K562 (cell line): ENCODE data around the gene SOST. TPM values are rescaled to one million over a fixed set of nuclear protein-coding genes. Genes with fewer than 3 reads are reported as not detected.
A peak's percentile ranks its signal among the peaks of the same experiment; 100 is the strongest.

Source experiments
- KDM4B ChIP-seq, 2 experiments: fragments of 450-650 bp in 1 of 2; sonication (generic) in 1 of 2; IDR thresholded peaks; 2 replicates each; pipeline ENCODE4 v1.6.1; 2016 to 2017; ENCODE audit warnings: borderline replicate concordance in 2 of 2, antibody characterized with exemption in 1 of 2, low read depth in 1 of 2, mild to moderate bottlenecking in 1 of 2
- POLR2A ChIP-seq: fragments of 450-650 bp; conservative IDR thresholded peaks from 2 replicates; pipeline ENCODE4 v1.6.1; 2016
- SNIP1 ChIP-seq: fragments of 450-650 bp; IDR thresholded peaks from 2 replicates; pipeline ENCODE4 v1.7.1; 2017; ENCODE audit warnings: low read depth, mild to moderate bottlenecking
- ZNF311 ChIP-seq: fragments of 250-450 bp; sonication (Bioruptor Pico); IDR thresholded peaks from 2 replicates; pipeline ENCODE4 v1.4.0; 2020; ENCODE audit warnings: mild to moderate bottlenecking, moderate library complexity
- ZSCAN32 ChIP-seq: fragments of 450-650 bp; formaldehyde crosslinking; IDR thresholded peaks from 2 replicates; pipeline ENCODE4 v1.4.0; 2020; ENCODE audit warnings: mild to moderate bottlenecking, moderate library complexity
- polyA plus RNA-seq, 8 experiments: library from polyadenylated mRNA; depleted of rRNA in 4 of 8; stranded (reverse) in 5 of 8; unstranded in 3 of 8; fragments of >200 nt; fragmentation: Nextera tagmentation in 2 of 8; fragmentation: Illumina TruSeq in 1 of 8; extraction: Ambion mirVana in 2 of 8; extraction: Trizol in 1 of 8; gene quantifications; 2 replicates each; pipeline versions ENCODE4 v1.2.1 to v1.2.3, GENCODE V29; 2011 to 2014; ENCODE audit warnings: inconsistent platforms in 1 of 8, missing spikeins in 1 of 8
- total RNA-seq, 7 experiments: library from RNA; depleted of rRNA in 6 of 7; stranded (reverse); fragments of >200 nt in 6 of 7; fragmentation: Illumina TruSeq in 2 of 7; extraction: Trizol in 2 of 7; gene quantifications; 2 replicates each; pipeline versions ENCODE4 v1.2.1 to v1.2.3, GENCODE V29; 2011 to 2021; ENCODE audit warnings: low replicate concordance in 1 of 7
- TF ChIP-seq, protein P1 (sequence below): fragments of 250-450 bp; sonication (Bioruptor Pico); IDR thresholded peaks from 2 replicates; pipeline ENCODE4 v1.5.0; 2020; ENCODE audit warnings: mild to moderate bottlenecking
- TF ChIP-seq, protein P2 (sequence below): sonication (generic); formaldehyde crosslinking; IDR thresholded peaks from 2 replicates; pipeline ENCODE4 v1.8.0; 2022; ENCODE audit warnings: mild to moderate bottlenecking, missing genetic modification reagents
- TF ChIP-seq, protein P3 (sequence below): IDR thresholded peaks from 3 replicates; pipeline ENCODE4 v1.6.1; 2011; ENCODE audit warnings: borderline replicate concordance, mild to moderate bottlenecking; ENCODE audit not compliant: insufficient read length, insufficient read depth
- TF ChIP-seq, protein P4 (sequence below): fragments of 450-650 bp; IDR thresholded peaks from 2 replicates; pipeline ENCODE4 v1.6.1; 2016; ENCODE audit warnings: mild to moderate bottlenecking, moderate library complexity
- TF ChIP-seq, protein P5 (sequence below): fragments of 250-450 bp; sonication (Bioruptor Pico); IDR thresholded peaks from 2 replicates; pipeline ENCODE4 v1.4.0; 2020; ENCODE audit warnings: mild to moderate bottlenecking

Gene SOST
- total and polyA plus RNA-seq, 9 of the 15 experiments (the other 6 are each of a cell fraction or from before 2014, with no cell fraction given) = not detected

DNA sequence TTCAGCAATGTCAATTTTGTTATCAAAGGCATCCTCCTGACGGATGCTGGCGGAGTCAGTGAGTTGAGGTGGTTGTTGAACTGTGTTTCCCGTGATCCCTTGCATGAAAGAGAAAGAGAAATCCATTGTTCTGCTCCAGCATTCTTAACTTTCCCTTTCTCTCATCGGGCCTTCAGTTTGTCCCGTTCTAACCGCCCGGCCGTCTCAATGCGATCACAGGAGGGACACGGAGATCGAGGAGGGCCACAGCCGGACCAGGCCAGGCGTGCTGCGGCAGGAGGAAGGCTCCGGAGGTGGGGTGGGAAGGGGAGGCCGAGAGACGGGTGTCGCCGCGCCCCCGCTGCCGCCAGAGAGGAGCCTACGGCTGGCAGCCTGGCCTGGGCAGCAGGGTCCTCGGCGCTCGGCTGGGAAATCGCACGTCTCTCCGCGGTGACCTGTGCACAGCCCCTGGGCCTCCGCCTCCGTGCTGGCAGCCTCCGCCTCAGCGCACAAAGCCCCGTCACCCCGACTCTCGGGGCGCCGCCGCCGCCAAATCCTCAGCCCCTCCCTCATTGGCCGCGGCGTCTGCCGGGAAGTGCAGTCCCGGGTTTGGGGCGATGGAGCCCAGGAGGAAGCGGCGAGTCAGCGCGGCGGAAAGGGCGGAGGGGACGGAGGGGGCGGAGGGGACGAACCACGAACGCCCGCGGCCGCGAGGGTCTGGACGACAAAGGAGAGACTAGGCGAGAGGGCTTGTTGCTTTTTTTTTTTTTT, 38.1 kb downstream of the SOST start (continued):
- TF ChIP-seq, protein P1, sequence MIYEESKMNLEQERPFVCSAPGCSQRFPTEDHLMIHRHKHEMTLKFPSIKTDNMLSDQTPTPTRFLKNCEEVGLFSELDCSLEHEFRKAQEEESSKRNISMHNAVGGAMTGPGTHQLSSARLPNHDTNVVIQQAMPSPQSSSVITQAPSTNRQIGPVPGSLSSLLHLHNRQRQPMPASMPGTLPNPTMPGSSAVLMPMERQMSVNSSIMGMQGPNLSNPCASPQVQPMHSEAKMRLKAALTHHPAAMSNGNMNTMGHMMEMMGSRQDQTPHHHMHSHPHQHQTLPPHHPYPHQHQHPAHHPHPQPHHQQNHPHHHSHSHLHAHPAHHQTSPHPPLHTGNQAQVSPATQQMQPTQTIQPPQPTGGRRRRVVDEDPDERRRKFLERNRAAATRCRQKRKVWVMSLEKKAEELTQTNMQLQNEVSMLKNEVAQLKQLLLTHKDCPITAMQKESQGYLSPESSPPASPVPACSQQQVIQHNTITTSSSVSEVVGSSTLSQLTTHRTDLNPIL (CRISPR knock-in tag) = no peak
- TF ChIP-seq, protein P2, sequence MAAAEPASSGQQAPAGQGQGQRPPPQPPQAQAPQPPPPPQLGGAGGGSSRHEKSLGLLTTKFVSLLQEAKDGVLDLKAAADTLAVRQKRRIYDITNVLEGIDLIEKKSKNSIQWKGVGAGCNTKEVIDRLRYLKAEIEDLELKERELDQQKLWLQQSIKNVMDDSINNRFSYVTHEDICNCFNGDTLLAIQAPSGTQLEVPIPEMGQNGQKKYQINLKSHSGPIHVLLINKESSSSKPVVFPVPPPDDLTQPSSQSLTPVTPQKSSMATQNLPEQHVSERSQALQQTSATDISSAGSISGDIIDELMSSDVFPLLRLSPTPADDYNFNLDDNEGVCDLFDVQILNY = no peak
- TF ChIP-seq ZNF311 (CRISPR knock-in tag) (no peak), SNIP1 (no peak), POLR2A (peak; percentile 39; the same call in 1 of the 2 replicates), ZSCAN32 (CRISPR knock-in tag) (no peak), KDM4B (IDR thresholded peaks at IDR 0.05; ENCODE audit: borderline replicate concordance in 2 of 2, low read depth in 1 of 2) (no peak)
- TF ChIP-seq, protein P3, sequence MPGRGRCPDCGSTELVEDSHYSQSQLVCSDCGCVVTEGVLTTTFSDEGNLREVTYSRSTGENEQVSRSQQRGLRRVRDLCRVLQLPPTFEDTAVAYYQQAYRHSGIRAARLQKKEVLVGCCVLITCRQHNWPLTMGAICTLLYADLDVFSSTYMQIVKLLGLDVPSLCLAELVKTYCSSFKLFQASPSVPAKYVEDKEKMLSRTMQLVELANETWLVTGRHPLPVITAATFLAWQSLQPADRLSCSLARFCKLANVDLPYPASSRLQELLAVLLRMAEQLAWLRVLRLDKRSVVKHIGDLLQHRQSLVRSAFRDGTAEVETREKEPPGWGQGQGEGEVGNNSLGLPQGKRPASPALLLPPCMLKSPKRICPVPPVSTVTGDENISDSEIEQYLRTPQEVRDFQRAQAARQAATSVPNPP = no peak
- TF ChIP-seq, protein P4, sequence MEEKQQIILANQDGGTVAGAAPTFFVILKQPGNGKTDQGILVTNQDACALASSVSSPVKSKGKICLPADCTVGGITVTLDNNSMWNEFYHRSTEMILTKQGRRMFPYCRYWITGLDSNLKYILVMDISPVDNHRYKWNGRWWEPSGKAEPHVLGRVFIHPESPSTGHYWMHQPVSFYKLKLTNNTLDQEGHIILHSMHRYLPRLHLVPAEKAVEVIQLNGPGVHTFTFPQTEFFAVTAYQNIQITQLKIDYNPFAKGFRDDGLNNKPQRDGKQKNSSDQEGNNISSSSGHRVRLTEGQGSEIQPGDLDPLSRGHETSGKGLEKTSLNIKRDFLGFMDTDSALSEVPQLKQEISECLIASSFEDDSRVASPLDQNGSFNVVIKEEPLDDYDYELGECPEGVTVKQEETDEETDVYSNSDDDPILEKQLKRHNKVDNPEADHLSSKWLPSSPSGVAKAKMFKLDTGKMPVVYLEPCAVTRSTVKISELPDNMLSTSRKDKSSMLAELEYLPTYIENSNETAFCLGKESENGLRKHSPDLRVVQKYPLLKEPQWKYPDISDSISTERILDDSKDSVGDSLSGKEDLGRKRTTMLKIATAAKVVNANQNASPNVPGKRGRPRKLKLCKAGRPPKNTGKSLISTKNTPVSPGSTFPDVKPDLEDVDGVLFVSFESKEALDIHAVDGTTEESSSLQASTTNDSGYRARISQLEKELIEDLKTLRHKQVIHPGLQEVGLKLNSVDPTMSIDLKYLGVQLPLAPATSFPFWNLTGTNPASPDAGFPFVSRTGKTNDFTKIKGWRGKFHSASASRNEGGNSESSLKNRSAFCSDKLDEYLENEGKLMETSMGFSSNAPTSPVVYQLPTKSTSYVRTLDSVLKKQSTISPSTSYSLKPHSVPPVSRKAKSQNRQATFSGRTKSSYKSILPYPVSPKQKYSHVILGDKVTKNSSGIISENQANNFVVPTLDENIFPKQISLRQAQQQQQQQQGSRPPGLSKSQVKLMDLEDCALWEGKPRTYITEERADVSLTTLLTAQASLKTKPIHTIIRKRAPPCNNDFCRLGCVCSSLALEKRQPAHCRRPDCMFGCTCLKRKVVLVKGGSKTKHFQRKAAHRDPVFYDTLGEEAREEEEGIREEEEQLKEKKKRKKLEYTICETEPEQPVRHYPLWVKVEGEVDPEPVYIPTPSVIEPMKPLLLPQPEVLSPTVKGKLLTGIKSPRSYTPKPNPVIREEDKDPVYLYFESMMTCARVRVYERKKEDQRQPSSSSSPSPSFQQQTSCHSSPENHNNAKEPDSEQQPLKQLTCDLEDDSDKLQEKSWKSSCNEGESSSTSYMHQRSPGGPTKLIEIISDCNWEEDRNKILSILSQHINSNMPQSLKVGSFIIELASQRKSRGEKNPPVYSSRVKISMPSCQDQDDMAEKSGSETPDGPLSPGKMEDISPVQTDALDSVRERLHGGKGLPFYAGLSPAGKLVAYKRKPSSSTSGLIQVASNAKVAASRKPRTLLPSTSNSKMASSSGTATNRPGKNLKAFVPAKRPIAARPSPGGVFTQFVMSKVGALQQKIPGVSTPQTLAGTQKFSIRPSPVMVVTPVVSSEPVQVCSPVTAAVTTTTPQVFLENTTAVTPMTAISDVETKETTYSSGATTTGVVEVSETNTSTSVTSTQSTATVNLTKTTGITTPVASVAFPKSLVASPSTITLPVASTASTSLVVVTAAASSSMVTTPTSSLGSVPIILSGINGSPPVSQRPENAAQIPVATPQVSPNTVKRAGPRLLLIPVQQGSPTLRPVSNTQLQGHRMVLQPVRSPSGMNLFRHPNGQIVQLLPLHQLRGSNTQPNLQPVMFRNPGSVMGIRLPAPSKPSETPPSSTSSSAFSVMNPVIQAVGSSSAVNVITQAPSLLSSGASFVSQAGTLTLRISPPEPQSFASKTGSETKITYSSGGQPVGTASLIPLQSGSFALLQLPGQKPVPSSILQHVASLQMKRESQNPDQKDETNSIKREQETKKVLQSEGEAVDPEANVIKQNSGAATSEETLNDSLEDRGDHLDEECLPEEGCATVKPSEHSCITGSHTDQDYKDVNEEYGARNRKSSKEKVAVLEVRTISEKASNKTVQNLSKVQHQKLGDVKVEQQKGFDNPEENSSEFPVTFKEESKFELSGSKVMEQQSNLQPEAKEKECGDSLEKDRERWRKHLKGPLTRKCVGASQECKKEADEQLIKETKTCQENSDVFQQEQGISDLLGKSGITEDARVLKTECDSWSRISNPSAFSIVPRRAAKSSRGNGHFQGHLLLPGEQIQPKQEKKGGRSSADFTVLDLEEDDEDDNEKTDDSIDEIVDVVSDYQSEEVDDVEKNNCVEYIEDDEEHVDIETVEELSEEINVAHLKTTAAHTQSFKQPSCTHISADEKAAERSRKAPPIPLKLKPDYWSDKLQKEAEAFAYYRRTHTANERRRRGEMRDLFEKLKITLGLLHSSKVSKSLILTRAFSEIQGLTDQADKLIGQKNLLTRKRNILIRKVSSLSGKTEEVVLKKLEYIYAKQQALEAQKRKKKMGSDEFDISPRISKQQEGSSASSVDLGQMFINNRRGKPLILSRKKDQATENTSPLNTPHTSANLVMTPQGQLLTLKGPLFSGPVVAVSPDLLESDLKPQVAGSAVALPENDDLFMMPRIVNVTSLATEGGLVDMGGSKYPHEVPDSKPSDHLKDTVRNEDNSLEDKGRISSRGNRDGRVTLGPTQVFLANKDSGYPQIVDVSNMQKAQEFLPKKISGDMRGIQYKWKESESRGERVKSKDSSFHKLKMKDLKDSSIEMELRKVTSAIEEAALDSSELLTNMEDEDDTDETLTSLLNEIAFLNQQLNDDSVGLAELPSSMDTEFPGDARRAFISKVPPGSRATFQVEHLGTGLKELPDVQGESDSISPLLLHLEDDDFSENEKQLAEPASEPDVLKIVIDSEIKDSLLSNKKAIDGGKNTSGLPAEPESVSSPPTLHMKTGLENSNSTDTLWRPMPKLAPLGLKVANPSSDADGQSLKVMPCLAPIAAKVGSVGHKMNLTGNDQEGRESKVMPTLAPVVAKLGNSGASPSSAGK = 0 out of 2 replicates have a peak, but pooled peaks have one; percentile 19
- TF ChIP-seq, protein P5, sequence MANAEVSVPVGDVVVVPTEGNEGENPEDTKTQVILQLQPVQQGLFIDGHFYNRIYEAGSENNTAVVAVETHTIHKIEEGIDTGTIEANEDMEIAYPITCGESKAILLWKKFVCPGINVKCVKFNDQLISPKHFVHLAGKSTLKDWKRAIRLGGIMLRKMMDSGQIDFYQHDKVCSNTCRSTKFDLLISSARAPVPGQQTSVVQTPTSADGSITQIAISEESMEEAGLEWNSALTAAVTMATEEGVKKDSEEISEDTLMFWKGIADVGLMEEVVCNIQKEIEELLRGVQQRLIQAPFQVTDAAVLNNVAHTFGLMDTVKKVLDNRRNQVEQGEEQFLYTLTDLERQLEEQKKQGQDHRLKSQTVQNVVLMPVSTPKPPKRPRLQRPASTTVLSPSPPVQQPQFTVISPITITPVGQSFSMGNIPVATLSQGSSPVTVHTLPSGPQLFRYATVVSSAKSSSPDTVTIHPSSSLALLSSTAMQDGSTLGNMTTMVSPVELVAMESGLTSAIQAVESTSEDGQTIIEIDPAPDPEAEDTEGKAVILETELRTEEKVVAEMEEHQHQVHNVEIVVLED (CRISPR knock-in tag) = no peak
